ENCODE measurements around the gene TM9SF2. TPM values are rescaled to one million over a fixed set of nuclear protein-coding genes. Genes with fewer than 3 reads are reported as not detected.
A peak's percentile ranks its signal among the peaks of the same experiment; 100 is the strongest.
"Not testable (repeated sequence)": the region's sequence is repeated elsewhere in the genome, so short reads cannot be mapped to it uniquely, and the experiment has no call there.

TM9SF2 gene
- 10 to 100 TPM; 49.8 to 63.6 TPM for total RNA-seq

GRCh38 chr13:99501184-99501847 lies at the start of gene TM9SF2:
TSS of gene TM9SF2 (plus strand) at chr13:99501472. CDS start at chr13:99501607, 135 bp downstream.
- no peaks in the 10 kb centered on the region for H3K36me3 ChIP-seq (replicated peaks in 1 of 2; ENCODE audit: insufficient read depth in 1 of 2, low read depth in 2 of 2)
- H3K27me3 ChIP-seq, result no peaks in the 10 kb centered on the region
- intact Hi-C loops (cut with DNase I), result no loop called here
- DNase-seq (peak; percentile 96 to 99 (median 97)), ATAC-seq (peak; percentile 80)
- peaks cover 61% of the 10 kb centered on the region for H3K4me1 ChIP-seq
- 0 to 1% methylated on average over 35 to 55 of the region's 55 CpGs for WGBS, 2 donors
- peak within 1 kb of the TSS; percentile 64 to 84 for H3K4me3 ChIP-seq
- no peaks in the 10 kb centered on the region for H3K9me3 ChIP-seq
- H3K27ac ChIP-seq, result peak within 1 kb of the TSS; percentile 79 to 98 (median 88)
- peak; percentile 64 to 88 (median 87) for TF ChIP-seq POLR2A (IDR thresholded peaks at IDR 0.05)
- peak in 1 of 7 experiments; percentile 9 for TF ChIP-seq CTCF (IDR thresholded peaks at IDR 0.05)

GRCh38 chr13:99454518-99455183 lies 46.6 kb upstream of the TM9SF2 start:
- no peaks in the 10 kb centered on the region for H3K36me3 ChIP-seq (replicated peaks in 1 of 2; ENCODE audit: insufficient read depth in 1 of 2, low read depth in 2 of 2)
- ATAC-seq (no peak), DNase-seq (no peak)
- H3K4me1 ChIP-seq, result no peaks in the 10 kb centered on the region
- peaks cover 0 to 6% (median 0%) of the 10 kb centered on the region in 3 donors for H3K9me3 ChIP-seq
- no peak for TF ChIP-seq CTCF (IDR thresholded peaks at IDR 0.05)
- TF ChIP-seq POLR2A (IDR thresholded peaks at IDR 0.05), result no peak
- intact Hi-C loops (cut with DNase I), result no loop called here
- WGBS, 2 donors, result 66 to 74% methylated on average over 9 of the region's 9 CpGs
- H3K27ac ChIP-seq, result no peak overlapping the region
- H3K27me3 ChIP-seq, result no peaks in the 10 kb centered on the region
- H3K4me3 ChIP-seq, result no peak overlapping the region

- DNase-seq, result no peak
- intact Hi-C loops (cut with DNase I), result no loop called here
- Histone ChIP-seq H3K27ac (no peak overlapping the region), H3K27me3 (no peaks in the 10 kb centered on the region), H3K4me3 (no peak overlapping the region), H3K9me3 (peaks cover 0 to 6% (median 0%) of the 10 kb centered on the region in 3 donors), H3K4me1 (no peaks in the 10 kb centered on the region), H3K36me3 (replicated peaks in 1 of 2; ENCODE audit: insufficient read depth in 1 of 2, low read depth in 2 of 2) (no peaks in the 10 kb centered on the region)
- no peak for ATAC-seq
- WGBS, 2 donors, result 78 to 81% methylated on average over 10 of the region's 10 CpGs
- TF ChIP-seq POLR2A (IDR thresholded peaks at IDR 0.05) (no peak), CTCF (IDR thresholded peaks at IDR 0.05) (no peak)
Measured at GRCh38 chr13:99459099-99459850, 42.0 kb upstream of the TM9SF2 start.

GRCh38 chr13:99460802-99461201 lies 40.5 kb upstream of the TM9SF2 start:
- ATAC-seq; DNase-seq; H3K9me3 ChIP-seq; H3K27ac ChIP-seq; H3K36me3 ChIP-seq (replicated peaks in 1 of 2; ENCODE audit: insufficient read depth in 1 of 2, low read depth in 2 of 2); H3K4me1 ChIP-seq; intact Hi-C loops (cut with DNase I); H3K27me3 ChIP-seq; H3K4me3 ChIP-seq: not testable (repeated sequence)
- 66 to 74% methylated on average over 4 of the region's 4 CpGs for WGBS, 2 donors
